Measurements from ENCODE around the gene RAB10. TPM values are rescaled to one million over a fixed set of nuclear protein-coding genes. Genes with fewer than 3 reads are reported as not detected.
A peak's percentile ranks its signal among the peaks of the same experiment; 100 is the strongest.

RAB10 gene
- total and polyA plus RNA-seq, 9 of the 15 experiments (the other 6 are each of a cell fraction or from before 2014, with no cell fraction given) = 25.1 to 214 (median 157) TPM

DNA sequence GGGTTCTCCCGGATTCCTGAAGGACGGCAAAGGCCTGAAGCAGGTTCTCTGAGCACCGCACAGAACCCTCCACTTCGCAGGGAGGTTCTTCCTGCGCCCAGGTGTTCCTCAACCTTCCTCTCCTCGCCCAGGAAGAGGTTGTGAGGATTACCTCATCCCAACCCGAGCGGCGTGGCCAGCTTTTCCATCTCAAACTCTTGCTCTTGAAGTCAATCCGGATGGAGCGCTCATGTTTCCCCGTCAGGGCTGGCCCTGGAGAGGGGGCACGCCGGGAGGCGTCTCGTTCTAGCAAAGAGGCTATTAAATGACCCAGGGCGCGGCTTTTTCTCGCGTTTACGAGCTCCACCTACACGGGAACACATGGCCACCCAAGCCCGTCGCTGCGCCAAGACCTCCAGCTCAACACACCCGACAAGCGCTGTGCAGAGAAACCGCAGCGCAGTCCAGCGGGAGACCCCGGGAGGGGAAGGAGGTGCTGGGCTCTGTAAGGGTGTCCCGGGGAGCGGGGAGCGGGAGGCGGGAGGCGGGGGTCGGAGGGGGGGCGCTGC lies 540 bp upstream of the RAB10 start (continued):
- TF ChIP-seq, protein P1, sequence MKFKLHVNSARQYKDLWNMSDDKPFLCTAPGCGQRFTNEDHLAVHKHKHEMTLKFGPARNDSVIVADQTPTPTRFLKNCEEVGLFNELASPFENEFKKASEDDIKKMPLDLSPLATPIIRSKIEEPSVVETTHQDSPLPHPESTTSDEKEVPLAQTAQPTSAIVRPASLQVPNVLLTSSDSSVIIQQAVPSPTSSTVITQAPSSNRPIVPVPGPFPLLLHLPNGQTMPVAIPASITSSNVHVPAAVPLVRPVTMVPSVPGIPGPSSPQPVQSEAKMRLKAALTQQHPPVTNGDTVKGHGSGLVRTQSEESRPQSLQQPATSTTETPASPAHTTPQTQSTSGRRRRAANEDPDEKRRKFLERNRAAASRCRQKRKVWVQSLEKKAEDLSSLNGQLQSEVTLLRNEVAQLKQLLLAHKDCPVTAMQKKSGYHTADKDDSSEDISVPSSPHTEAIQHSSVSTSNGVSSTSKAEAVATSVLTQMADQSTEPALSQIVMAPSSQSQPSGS (CRISPR knock-in tag; IDR thresholded peaks at IDR 0.05) = no peak
- TF ChIP-seq DDX20 (tag; IDR thresholded peaks at IDR 0.05; ENCODE audit: low read depth) = no peak
- TF ChIP-seq ILF3 (IDR thresholded peaks at IDR 0.05; ENCODE audit: borderline replicate concordance) = no peak
- peak in 1 of 2 experiments; percentile 78; a peak in 2 of 4 replicates for TF ChIP-seq HDAC1 (IDR thresholded peaks at IDR 0.05)
- TF ChIP-seq FOSL1 (tag; conservative IDR thresholded peaks at IDR 0.05) = 0 out of 2 replicates have a peak, but pooled peaks have one; percentile 16
- no peak for TF ChIP-seq NFXL1 (CRISPR knock-in tag; IDR thresholded peaks at IDR 0.05)
- no peak for TF ChIP-seq FOXA1 (IDR thresholded peaks at IDR 0.05; ENCODE audit: borderline replicate concordance)
- TF ChIP-seq MYBL2 (IDR thresholded peaks at IDR 0.05; ENCODE audit: low read depth) = no peak
- TF ChIP-seq MYBL2 (CRISPR knock-in tag; IDR thresholded peaks at IDR 0.05; ENCODE audit: borderline replicate concordance) = no peak
- TF ChIP-seq MNT (conservative IDR thresholded peaks at IDR 0.05) = peak; percentile 41 to 54; a peak in 3 of 4 replicates
- TF ChIP-seq SP1 (CRISPR knock-in tag; IDR thresholded peaks at IDR 0.05) = no peak
- TF ChIP-seq, protein P2, sequence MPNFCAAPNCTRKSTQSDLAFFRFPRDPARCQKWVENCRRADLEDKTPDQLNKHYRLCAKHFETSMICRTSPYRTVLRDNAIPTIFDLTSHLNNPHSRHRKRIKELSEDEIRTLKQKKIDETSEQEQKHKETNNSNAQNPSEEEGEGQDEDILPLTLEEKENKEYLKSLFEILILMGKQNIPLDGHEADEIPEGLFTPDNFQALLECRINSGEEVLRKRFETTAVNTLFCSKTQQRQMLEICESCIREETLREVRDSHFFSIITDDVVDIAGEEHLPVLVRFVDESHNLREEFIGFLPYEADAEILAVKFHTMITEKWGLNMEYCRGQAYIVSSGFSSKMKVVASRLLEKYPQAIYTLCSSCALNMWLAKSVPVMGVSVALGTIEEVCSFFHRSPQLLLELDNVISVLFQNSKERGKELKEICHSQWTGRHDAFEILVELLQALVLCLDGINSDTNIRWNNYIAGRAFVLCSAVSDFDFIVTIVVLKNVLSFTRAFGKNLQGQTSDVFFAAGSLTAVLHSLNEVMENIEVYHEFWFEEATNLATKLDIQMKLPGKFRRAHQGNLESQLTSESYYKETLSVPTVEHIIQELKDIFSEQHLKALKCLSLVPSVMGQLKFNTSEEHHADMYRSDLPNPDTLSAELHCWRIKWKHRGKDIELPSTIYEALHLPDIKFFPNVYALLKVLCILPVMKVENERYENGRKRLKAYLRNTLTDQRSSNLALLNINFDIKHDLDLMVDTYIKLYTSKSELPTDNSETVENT (CRISPR knock-in tag; IDR thresholded peaks at IDR 0.05) = 0 out of 2 replicates have a peak, but pooled peaks have one; percentile 22
- TF ChIP-seq NR3C1 (CRISPR knock-in tag; IDR thresholded peaks at IDR 0.05) = no peak
- TF ChIP-seq ZBED1 (IDR thresholded peaks at IDR 0.05) = no peak
- TF ChIP-seq GTF2A2 (tag; IDR thresholded peaks at IDR 0.05) = no peak
- TF ChIP-seq CREBBP (IDR thresholded peaks at IDR 0.05; ENCODE audit: low read depth, low read length) = no peak
- TF ChIP-seq PHF8 (IDR thresholded peaks at IDR 0.05; ENCODE audit: borderline replicate concordance, low read length) = peak; percentile 68; the same call in 1 of the 2 replicates
- TF ChIP-seq ZNF609 (CRISPR knock-in tag; IDR thresholded peaks at IDR 0.05; ENCODE audit: borderline replicate concordance) = no peak
- no peak for TF ChIP-seq ELF2 (CRISPR knock-in tag; IDR thresholded peaks at IDR 0.05)
